ENCODE data around the gene CELF2.

- TF ChIP-seq, protein P1, sequence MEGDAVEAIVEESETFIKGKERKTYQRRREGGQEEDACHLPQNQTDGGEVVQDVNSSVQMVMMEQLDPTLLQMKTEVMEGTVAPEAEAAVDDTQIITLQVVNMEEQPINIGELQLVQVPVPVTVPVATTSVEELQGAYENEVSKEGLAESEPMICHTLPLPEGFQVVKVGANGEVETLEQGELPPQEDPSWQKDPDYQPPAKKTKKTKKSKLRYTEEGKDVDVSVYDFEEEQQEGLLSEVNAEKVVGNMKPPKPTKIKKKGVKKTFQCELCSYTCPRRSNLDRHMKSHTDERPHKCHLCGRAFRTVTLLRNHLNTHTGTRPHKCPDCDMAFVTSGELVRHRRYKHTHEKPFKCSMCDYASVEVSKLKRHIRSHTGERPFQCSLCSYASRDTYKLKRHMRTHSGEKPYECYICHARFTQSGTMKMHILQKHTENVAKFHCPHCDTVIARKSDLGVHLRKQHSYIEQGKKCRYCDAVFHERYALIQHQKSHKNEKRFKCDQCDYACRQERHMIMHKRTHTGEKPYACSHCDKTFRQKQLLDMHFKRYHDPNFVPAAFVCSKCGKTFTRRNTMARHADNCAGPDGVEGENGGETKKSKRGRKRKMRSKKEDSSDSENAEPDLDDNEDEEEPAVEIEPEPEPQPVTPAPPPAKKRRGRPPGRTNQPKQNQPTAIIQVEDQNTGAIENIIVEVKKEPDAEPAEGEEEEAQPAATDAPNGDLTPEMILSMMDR (IDR thresholded peaks at IDR 0.05): no peak
- TF ChIP-seq POLR2AphosphoS5 (IDR thresholded peaks at IDR 0.05) (no peak), POLR2A (IDR thresholded peaks at IDR 0.05) (no peak), EP300 (IDR thresholded peaks at IDR 0.05) (no peak)
Observed at GRCh38 chr10:11018432-11018841, 765 bp downstream of the CELF2 start.

Data from suprapubic skin (tissue), 4 donors.